ENCODE data around the gene AAMP. TPM values are rescaled to one million over a fixed set of nuclear protein-coding genes. Genes with fewer than 3 reads are reported as not detected.

Gene AAMP
- total and polyA plus RNA-seq, 2 experiments from 2014 or later, result 90.8 to 203 TPM

GRCh38 chr2:218267259-218267658 lies 2.7 kb downstream of the AAMP start:
- H3K27me3 Mint-ChIP-seq (ENCODE audit: insufficient read depth, low read depth, poor library complexity), result peaks cover 12% of the 10 kb centered on the region
- Histone ChIP-seq H3K4me2 (no peak overlapping the region), H2AFZ (no peak overlapping the region), H3K4me1 (ENCODE audit: insufficient read depth) (peaks cover 13% of the 10 kb centered on the region), H3K9me2 (ENCODE audit: insufficient read depth) (no peaks in the 10 kb centered on the region), H3F3A (replicated peaks; ENCODE audit: low read depth) (no peaks in the 10 kb centered on the region), H3K27me3 (ENCODE audit: insufficient read depth) (no peaks in the 10 kb centered on the region), H3K4me3 (no peak overlapping the region), H3K79me2 (replicated peaks; ENCODE audit: insufficient read depth) (peaks cover 17% of the 10 kb centered on the region), H3K27ac (ENCODE audit: low read depth) (no peak overlapping the region), H4K20me1 (replicated peaks; ENCODE audit: insufficient read depth) (no peaks in the 10 kb centered on the region; the same call in 1 of the 2 replicates), H3K36me3 (ENCODE audit: insufficient read depth) (no peaks in the 10 kb centered on the region)
- no peaks in the 10 kb centered on the region for H3K9me3 Mint-ChIP-seq
- H3K27ac Mint-ChIP-seq, result no peak overlapping the region
- DNase-seq (ENCODE audit: low spot score), result no peak
- H3K4me1 Mint-ChIP-seq, result peaks cover 18% of the 10 kb centered on the region
- no peak for ATAC-seq
- no peak overlapping the region; the same call in 2 of the 3 replicates for H3K4me3 Mint-ChIP-seq
- TF ChIP-seq CTCF (conservative IDR thresholded peaks at IDR 0.05; ENCODE audit: low read depth in 2 of 2) (no peak), ZNF331 (CRISPR knock-in tag; IDR thresholded peaks at IDR 0.05; ENCODE audit: low read depth) (no peak), EZH2 (IDR thresholded peaks at IDR 0.05; ENCODE audit: low read depth, unreplicated experiment) (no peak), REST (IDR thresholded peaks at IDR 0.05; ENCODE audit: unreplicated experiment) (no peak), NANOG (IDR thresholded peaks at IDR 0.05; ENCODE audit: borderline replicate concordance) (no peak), ZNF462 (CRISPR knock-in tag; IDR thresholded peaks at IDR 0.05) (no peak), JUNB (IDR thresholded peaks at IDR 0.05; ENCODE audit: unreplicated experiment) (no peak), ETS1 (IDR thresholded peaks at IDR 0.05) (no peak), POLR2AphosphoS5 (IDR thresholded peaks at IDR 0.05; ENCODE audit: low read depth) (no peak), ZNF114 (CRISPR knock-in tag; IDR thresholded peaks at IDR 0.05) (no peak), EZH2phosphoT487 (IDR thresholded peaks at IDR 0.05; ENCODE audit: unreplicated experiment) (no peak), STAT1 (IDR thresholded peaks at IDR 0.05; ENCODE audit: unreplicated experiment) (no peak)
- peaks cover 44% of the 10 kb centered on the region for H3K36me3 Mint-ChIP-seq (ENCODE audit: low read depth)

All from GM23338 (cell line).